ENCODE data around the gene CLRN2.

CLRN2 gene

GRCh38 chr4:17515445-17516407, 761 bp downstream of the CLRN2 start:
- ATAC-seq = no peak
- TF ChIP-seq ISL1 (CRISPR knock-in tag; IDR thresholded peaks at IDR 0.05) = no peak
- TF ChIP-seq CSRNP3 (CRISPR knock-in tag; IDR thresholded peaks at IDR 0.05) = no peak
- no peak for TF ChIP-seq ESRRG (CRISPR knock-in tag; IDR thresholded peaks at IDR 0.05)
- no peak for TF ChIP-seq POU6F1 (CRISPR knock-in tag; IDR thresholded peaks at IDR 0.05; ENCODE audit: borderline replicate concordance, low read depth)
- no peak for TF ChIP-seq CSDC2 (CRISPR knock-in tag; IDR thresholded peaks at IDR 0.05)
- TF ChIP-seq PATZ1 (CRISPR knock-in tag; IDR thresholded peaks at IDR 0.05; ENCODE audit: borderline replicate concordance) = no peak

- TF ChIP-seq TCF4 (CRISPR knock-in tag; IDR thresholded peaks at IDR 0.05; ENCODE audit: borderline replicate concordance) = no peak
- TF ChIP-seq CSDC2 (CRISPR knock-in tag; IDR thresholded peaks at IDR 0.05) = no peak
- no peak for TF ChIP-seq TSHZ2 (CRISPR knock-in tag; IDR thresholded peaks at IDR 0.05)
- TF ChIP-seq ZNF565 (CRISPR knock-in tag; conservative IDR thresholded peaks at IDR 0.05; ENCODE audit: low read depth) = no peak
- no peak for TF ChIP-seq ZFP3 (CRISPR knock-in tag; IDR thresholded peaks at IDR 0.05)
- TF ChIP-seq GLIS3 (CRISPR knock-in tag; IDR thresholded peaks at IDR 0.05) = no peak
- no peak for TF ChIP-seq ARNTL (CRISPR knock-in tag; IDR thresholded peaks at IDR 0.05; ENCODE audit: borderline replicate concordance, low read depth)
- no peak for ATAC-seq
Observed at GRCh38 chr4:17516980-17517379, 2.0 kb downstream of the CLRN2 start.

GRCh38 chr4:17517664-17518063, 2.7 kb downstream of the CLRN2 start:
- no peak for TF ChIP-seq OSR1 (CRISPR knock-in tag; IDR thresholded peaks at IDR 0.05)
- TF ChIP-seq ZFP3 (CRISPR knock-in tag; IDR thresholded peaks at IDR 0.05) = no peak
- TF ChIP-seq CREB5 (CRISPR knock-in tag; IDR thresholded peaks at IDR 0.05; ENCODE audit: low read depth) = no peak
- no peak for TF ChIP-seq ESRRG (CRISPR knock-in tag; IDR thresholded peaks at IDR 0.05)
- no peak for TF ChIP-seq ZNF70 (CRISPR knock-in tag; IDR thresholded peaks at IDR 0.05)
- no peak for TF ChIP-seq RARB (CRISPR knock-in tag; IDR thresholded peaks at IDR 0.05)
- no peak for TF ChIP-seq ISL1 (CRISPR knock-in tag; IDR thresholded peaks at IDR 0.05)
- no peak for TF ChIP-seq TCF4 (CRISPR knock-in tag; IDR thresholded peaks at IDR 0.05; ENCODE audit: borderline replicate concordance)
- no peak for TF ChIP-seq POU6F1 (CRISPR knock-in tag; IDR thresholded peaks at IDR 0.05; ENCODE audit: borderline replicate concordance, low read depth)
- no peak for TF ChIP-seq PATZ1 (CRISPR knock-in tag; IDR thresholded peaks at IDR 0.05; ENCODE audit: borderline replicate concordance)
- TF ChIP-seq ARNTL (CRISPR knock-in tag; IDR thresholded peaks at IDR 0.05; ENCODE audit: borderline replicate concordance, low read depth) = no peak
- TF ChIP-seq TOX (CRISPR knock-in tag; IDR thresholded peaks at IDR 0.05; ENCODE audit: borderline replicate concordance) = no peak
- no peak for TF ChIP-seq ZFP30 (CRISPR knock-in tag; IDR thresholded peaks at IDR 0.05)
- no peak for TF ChIP-seq BACH2 (CRISPR knock-in tag; IDR thresholded peaks at IDR 0.05; ENCODE audit: borderline replicate concordance)
- ATAC-seq = no peak
